Panc1 (cell line): ENCODE measurements around the gene MRPS22. TPM values are rescaled to one million over a fixed set of nuclear protein-coding genes. Genes with fewer than 3 reads are reported as not detected.

ENCODE experiments used
- ATAC-seq: fragments of 200-7000 bp; cut with Tn5 transposase; 2 replicates; pipeline ENCODE4 v1.9.1; 2020; ENCODE audit warnings: mild to moderate bottlenecking, moderate library complexity
- BruUV-seq: library from RNA; stranded (reverse); fragments of 400-500 nt; replicated peaks from 2 replicates; lab custom pipeline; 2021; lab: Mats Ljungman, UMichigan
- CTCF ChIA-PET: fragments of 300-600 bp; sonication (Branson Sonifier 250); formaldehyde crosslinking; loops from one replicate; lab custom pipeline; 2022; ENCODE audit warnings: antibody characterized with exemption; lab: Charles Lee
- POLR2A ChIA-PET: fragments of 300-600 bp; sonication (Branson Sonifier 250); formaldehyde crosslinking; loops from one replicate; lab custom pipeline; 2022; ENCODE audit warnings: antibody characterized with exemption; lab: Charles Lee
- DNase-seq: peaks from one replicate; pipeline ENCODE4 v3.0.0-alpha.2; 2010; ENCODE audit warnings: low read depth, low spot score
- H3K27ac ChIP-seq: 2 replicates; pipeline ENCODE4 v1.5.1; 2011; ENCODE audit warnings: mild to moderate bottlenecking, low read length, inconsistent platforms
- H3K27me3 ChIP-seq: fragments of 200-500 bp; sonication (Bioruptor generic); 2 replicates; pipeline ENCODE4 v1.6.0; 2014; ENCODE audit warnings: low read length, inconsistent platforms; ENCODE audit not compliant: control insufficient read depth, insufficient read depth
- H3K36me3 ChIP-seq: fragments of 200-500 bp; sonication (Bioruptor generic); 2 replicates; pipeline ENCODE4 v1.5.1; 2014; ENCODE audit warnings: inconsistent platforms, mild to moderate bottlenecking, low read length, moderate library complexity; ENCODE audit not compliant: control insufficient read depth, insufficient read depth
- H3K4me1 ChIP-seq: 2 replicates; pipeline ENCODE4 v1.5.1; 2011; ENCODE audit warnings: inconsistent platforms, mild to moderate bottlenecking, low read length, moderate library complexity; ENCODE audit not compliant: control insufficient read depth, insufficient read depth
- H3K4me3 ChIP-seq, 2 experiments: 2 replicates each; pipeline ENCODE4 v1.5.1; 2011 to 2012; ENCODE audit warnings: low read depth in 2 of 2, low read length in 2 of 2, mild to moderate bottlenecking in 2 of 2, inconsistent platforms in 1 of 2, moderate library complexity in 1 of 2
- H3K9me3 ChIP-seq: fragments of 200-500 bp; sonication (Bioruptor generic); 2 replicates; pipeline ENCODE4 v1.5.1; 2014; ENCODE audit warnings: low read depth, mild to moderate bottlenecking, inconsistent platforms, low read length, moderate library complexity; ENCODE audit not compliant: control insufficient read depth, insufficient read depth
- POLR2AphosphoS5 ChIP-seq: IDR thresholded peaks from 2 replicates; pipeline ENCODE4 v1.6.1; 2012; ENCODE audit warnings: mild to moderate bottlenecking, low read depth, low read length, moderate library complexity
- SIN3A ChIP-seq: IDR thresholded peaks from 2 replicates; pipeline ENCODE4 v1.6.1; 2012; ENCODE audit warnings: low read depth, mild to moderate bottlenecking, low read length, moderate library complexity, borderline replicate concordance; ENCODE audit not compliant: insufficient read depth
- TCF7L2 ChIP-seq: IDR thresholded peaks from 2 replicates; pipeline ENCODE4 v1.6.1; 2011; ENCODE audit warnings: mild to moderate bottlenecking, low read depth, low read length, inconsistent platforms
- in situ Hi-C: cut with HindIII; loops from 2 replicates; pipeline ENCODE4 v1.10.0; 2016; ENCODE audit warnings: low sequenced_read_pairs, low pct_unique_long_range_greater_than_20kb
- intact Hi-C: fragments of 100-400 bp; cut with micrococcal nuclease; formaldehyde crosslinking; loops from one replicate; pipeline ENCODE4 v1.10.0; 2022; ENCODE audit not compliant: unreplicated experiment
- total RNA-seq: library from RNA; stranded (reverse); gene quantifications from one replicate; pipeline ENCODE4 v1.2.1, GENCODE V29; 2021; ENCODE audit not compliant: unreplicated experiment
- TF ChIP-seq, protein P1 (sequence below): fragments of 450-650 bp; IDR thresholded peaks from 2 replicates; pipeline ENCODE4 v1.5.1; 2017; ENCODE audit warnings: mild to moderate bottlenecking
- TF ChIP-seq, protein P2 (sequence below), 2 experiments: IDR thresholded peaks; 2 replicates each; pipeline ENCODE4 v1.6.1; 2011 to 2012; ENCODE audit warnings: low read depth in 2 of 2, control low read depth in 1 of 2, low read length in 1 of 2, mild to moderate bottlenecking in 1 of 2, moderate library complexity in 1 of 2; ENCODE audit not compliant: insufficient read depth in 1 of 2

Gene MRPS22
- total RNA-seq, 1 experiment from 2014 or later = 61.9 TPM

DNA sequence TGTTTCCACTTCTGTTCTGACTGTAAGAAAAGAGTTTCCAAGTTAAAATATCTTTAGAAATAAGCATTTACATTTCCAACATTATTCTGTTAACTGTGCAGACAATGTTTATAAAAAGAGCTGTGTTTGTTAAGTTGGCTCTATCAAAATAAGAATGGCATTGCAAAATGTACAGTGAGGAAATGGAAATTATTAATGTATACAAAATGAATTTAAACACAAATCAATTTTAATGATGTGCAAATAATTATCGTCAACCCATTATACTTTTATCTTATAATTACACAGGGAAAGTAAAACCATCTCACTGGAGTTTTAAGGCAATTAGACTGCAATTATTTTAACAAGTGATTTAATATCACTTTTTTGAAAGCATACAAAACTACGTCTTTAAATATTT lies 17.5 kb downstream of the MRPS22 start:
- in situ Hi-C loops (no loop called here), intact Hi-C loops (no loop called here)
- no peaks in the 10 kb centered on the region for H3K4me1 ChIP-seq
- ChIA-PET CTCF (no interaction called here), POLR2A (no interaction called here)
- no peak for DNase-seq
- no peak overlapping the region for H3K27ac ChIP-seq
- peaks cover 72% of the 10 kb centered on the region for H3K36me3 ChIP-seq
- no peak for TF ChIP-seq POLR2AphosphoS5
- TF ChIP-seq, protein P1, sequence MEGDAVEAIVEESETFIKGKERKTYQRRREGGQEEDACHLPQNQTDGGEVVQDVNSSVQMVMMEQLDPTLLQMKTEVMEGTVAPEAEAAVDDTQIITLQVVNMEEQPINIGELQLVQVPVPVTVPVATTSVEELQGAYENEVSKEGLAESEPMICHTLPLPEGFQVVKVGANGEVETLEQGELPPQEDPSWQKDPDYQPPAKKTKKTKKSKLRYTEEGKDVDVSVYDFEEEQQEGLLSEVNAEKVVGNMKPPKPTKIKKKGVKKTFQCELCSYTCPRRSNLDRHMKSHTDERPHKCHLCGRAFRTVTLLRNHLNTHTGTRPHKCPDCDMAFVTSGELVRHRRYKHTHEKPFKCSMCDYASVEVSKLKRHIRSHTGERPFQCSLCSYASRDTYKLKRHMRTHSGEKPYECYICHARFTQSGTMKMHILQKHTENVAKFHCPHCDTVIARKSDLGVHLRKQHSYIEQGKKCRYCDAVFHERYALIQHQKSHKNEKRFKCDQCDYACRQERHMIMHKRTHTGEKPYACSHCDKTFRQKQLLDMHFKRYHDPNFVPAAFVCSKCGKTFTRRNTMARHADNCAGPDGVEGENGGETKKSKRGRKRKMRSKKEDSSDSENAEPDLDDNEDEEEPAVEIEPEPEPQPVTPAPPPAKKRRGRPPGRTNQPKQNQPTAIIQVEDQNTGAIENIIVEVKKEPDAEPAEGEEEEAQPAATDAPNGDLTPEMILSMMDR = no peak
- TF ChIP-seq TCF7L2 = no peak
- TF ChIP-seq SIN3A = no peak
- TF ChIP-seq, protein P2, sequence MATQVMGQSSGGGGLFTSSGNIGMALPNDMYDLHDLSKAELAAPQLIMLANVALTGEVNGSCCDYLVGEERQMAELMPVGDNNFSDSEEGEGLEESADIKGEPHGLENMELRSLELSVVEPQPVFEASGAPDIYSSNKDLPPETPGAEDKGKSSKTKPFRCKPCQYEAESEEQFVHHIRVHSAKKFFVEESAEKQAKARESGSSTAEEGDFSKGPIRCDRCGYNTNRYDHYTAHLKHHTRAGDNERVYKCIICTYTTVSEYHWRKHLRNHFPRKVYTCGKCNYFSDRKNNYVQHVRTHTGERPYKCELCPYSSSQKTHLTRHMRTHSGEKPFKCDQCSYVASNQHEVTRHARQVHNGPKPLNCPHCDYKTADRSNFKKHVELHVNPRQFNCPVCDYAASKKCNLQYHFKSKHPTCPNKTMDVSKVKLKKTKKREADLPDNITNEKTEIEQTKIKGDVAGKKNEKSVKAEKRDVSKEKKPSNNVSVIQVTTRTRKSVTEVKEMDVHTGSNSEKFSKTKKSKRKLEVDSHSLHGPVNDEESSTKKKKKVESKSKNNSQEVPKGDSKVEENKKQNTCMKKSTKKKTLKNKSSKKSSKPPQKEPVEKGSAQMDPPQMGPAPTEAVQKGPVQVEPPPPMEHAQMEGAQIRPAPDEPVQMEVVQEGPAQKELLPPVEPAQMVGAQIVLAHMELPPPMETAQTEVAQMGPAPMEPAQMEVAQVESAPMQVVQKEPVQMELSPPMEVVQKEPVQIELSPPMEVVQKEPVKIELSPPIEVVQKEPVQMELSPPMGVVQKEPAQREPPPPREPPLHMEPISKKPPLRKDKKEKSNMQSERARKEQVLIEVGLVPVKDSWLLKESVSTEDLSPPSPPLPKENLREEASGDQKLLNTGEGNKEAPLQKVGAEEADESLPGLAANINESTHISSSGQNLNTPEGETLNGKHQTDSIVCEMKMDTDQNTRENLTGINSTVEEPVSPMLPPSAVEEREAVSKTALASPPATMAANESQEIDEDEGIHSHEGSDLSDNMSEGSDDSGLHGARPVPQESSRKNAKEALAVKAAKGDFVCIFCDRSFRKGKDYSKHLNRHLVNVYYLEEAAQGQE (IDR thresholded peaks at IDR 0.05; ENCODE audit: insufficient read depth in 1 of 2, low read depth in 2 of 2, low read length in 1 of 2) = no peak
- ATAC-seq = no peak
- no peaks in the 10 kb centered on the region for H3K9me3 ChIP-seq
- H3K4me3 ChIP-seq = no peak overlapping the region
- no peaks in the 10 kb centered on the region for H3K27me3 ChIP-seq
- no TSS peak for BruUV-seq

DNA sequence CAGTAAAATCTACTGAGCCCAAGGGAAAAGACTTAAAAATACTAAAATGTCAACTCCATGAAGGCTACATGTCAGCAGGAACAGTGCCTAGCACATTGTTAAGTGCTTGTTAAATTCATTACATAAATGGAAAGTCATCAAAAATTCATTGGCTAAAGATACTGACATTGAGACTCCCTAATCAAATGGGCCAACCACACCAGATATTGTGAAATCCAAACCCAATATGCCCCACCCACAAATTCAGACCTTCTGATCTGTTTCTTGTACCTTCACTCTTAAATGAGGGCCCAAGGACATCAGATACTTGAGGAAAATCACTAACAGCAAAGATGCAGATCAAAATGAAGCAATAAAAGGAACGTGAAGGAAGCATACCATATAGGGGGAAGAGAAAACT lies 20.7 kb downstream of the MRPS22 start:
- Histone ChIP-seq H3K4me3 (no peak overlapping the region), H3K36me3 (peaks cover 68% of the 10 kb centered on the region), H3K27me3 (no peaks in the 10 kb centered on the region), H3K4me1 (no peaks in the 10 kb centered on the region), H3K9me3 (no peaks in the 10 kb centered on the region), H3K27ac (no peak overlapping the region)
- no peak for TF ChIP-seq POLR2AphosphoS5
- no peak for TF ChIP-seq SIN3A
- TF ChIP-seq, protein P2 (IDR thresholded peaks at IDR 0.05; ENCODE audit: insufficient read depth in 1 of 2, low read depth in 2 of 2, low read length in 1 of 2) = no peak
- TF ChIP-seq, protein P1 = no peak
- no peak for TF ChIP-seq TCF7L2
- in situ Hi-C loops = no loop called here
- DNase-seq (no peak), ATAC-seq (no peak)
- CTCF ChIA-PET = no interaction called here
- intact Hi-C loops = no loop called here
- POLR2A ChIA-PET = no interaction called here
- BruUV-seq = no TSS peak
